ENCODE measurements around the gene PRKD1. TPM values are rescaled to one million over a fixed set of nuclear protein-coding genes. Genes with fewer than 3 reads are reported as not detected.

The PRKD1 gene
- total RNA-seq, 1 donor from 2014 or later, result 17.2 TPM

DNA sequence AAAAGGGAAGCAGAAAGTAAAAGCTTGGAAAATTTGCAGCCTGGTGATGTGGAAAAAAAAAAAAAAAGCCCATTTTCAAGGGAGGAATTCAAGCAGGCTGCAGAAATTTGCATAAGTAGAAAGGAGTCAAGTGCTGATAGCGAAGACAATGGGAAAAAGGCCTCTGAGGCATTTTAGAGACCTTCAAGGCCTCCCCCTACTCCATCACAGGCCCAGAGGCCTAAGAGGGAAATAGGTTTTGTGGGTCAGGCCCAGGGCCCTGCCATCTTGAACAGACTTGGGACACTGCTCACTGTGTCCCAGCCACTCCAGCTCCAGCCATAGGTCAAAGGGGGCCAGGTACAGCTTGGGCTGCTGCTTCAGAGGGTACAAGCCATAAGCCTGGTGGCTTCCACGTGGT lies 13.8 kb upstream of the PRKD1 start:
- no peaks in the 10 kb centered on the region for H3K4me1 ChIP-seq
- DNase-seq (no peak), ATAC-seq (no peak)
- no peak overlapping the region for H3K4me3 ChIP-seq
- no peaks in the 10 kb centered on the region for H3K36me3 ChIP-seq
- no peaks in the 10 kb centered on the region for H3K27me3 ChIP-seq
- H3K27ac ChIP-seq, result no peak overlapping the region
- intact Hi-C loops (cut with DNase I), result no loop called here
- TF ChIP-seq CTCF (IDR thresholded peaks at IDR 0.05), result no peak
- H3K9me3 ChIP-seq, result no peaks in the 10 kb centered on the region

GRCh38 chr14:29940482-29940881 lies 12.8 kb upstream of the PRKD1 start:
- no peak for ATAC-seq

GRCh38 chr14:29937116-29937515 lies 9.5 kb upstream of the PRKD1 start:
- no peaks in the 10 kb centered on the region for H3K36me3 ChIP-seq
- H3K4me3 ChIP-seq, result no peak overlapping the region
- no peak for ATAC-seq
- DNase-seq, result no peak
- H3K27me3 ChIP-seq, result no peaks in the 10 kb centered on the region
- H3K27ac ChIP-seq, result no peak overlapping the region
- H3K4me1 ChIP-seq, result no peaks in the 10 kb centered on the region
- H3K9me3 ChIP-seq, result no peaks in the 10 kb centered on the region
- intact Hi-C loops (cut with DNase I), result no loop called here
- TF ChIP-seq CTCF (IDR thresholded peaks at IDR 0.05), result no peak

More at GRCh38 chr14:29940482-29940881, 12.8 kb upstream of the PRKD1 start:
- intact Hi-C loops (cut with DNase I), result no loop called here
- Histone ChIP-seq H3K4me3 (no peak overlapping the region), H3K4me1 (no peaks in the 10 kb centered on the region), H3K27ac (no peak overlapping the region), H3K27me3 (no peaks in the 10 kb centered on the region), H3K36me3 (no peaks in the 10 kb centered on the region), H3K9me3 (no peaks in the 10 kb centered on the region)
- TF ChIP-seq CTCF (IDR thresholded peaks at IDR 0.05), result no peak
- DNase-seq, result no peak

- Histone ChIP-seq H3K36me3 (no peaks in the 10 kb centered on the region), H3K9me3 (no peaks in the 10 kb centered on the region), H3K27ac (no peak overlapping the region), H3K4me3 (no peak overlapping the region), H3K4me1 (no peaks in the 10 kb centered on the region), H3K27me3 (no peaks in the 10 kb centered on the region)
- ATAC-seq, result no peak
- no peak for DNase-seq
- intact Hi-C loops (cut with DNase I), result no loop called here
- no peak for TF ChIP-seq CTCF (IDR thresholded peaks at IDR 0.05)
Measured at GRCh38 chr14:29930283-29930682, 2.6 kb upstream of the PRKD1 start.

DNA sequence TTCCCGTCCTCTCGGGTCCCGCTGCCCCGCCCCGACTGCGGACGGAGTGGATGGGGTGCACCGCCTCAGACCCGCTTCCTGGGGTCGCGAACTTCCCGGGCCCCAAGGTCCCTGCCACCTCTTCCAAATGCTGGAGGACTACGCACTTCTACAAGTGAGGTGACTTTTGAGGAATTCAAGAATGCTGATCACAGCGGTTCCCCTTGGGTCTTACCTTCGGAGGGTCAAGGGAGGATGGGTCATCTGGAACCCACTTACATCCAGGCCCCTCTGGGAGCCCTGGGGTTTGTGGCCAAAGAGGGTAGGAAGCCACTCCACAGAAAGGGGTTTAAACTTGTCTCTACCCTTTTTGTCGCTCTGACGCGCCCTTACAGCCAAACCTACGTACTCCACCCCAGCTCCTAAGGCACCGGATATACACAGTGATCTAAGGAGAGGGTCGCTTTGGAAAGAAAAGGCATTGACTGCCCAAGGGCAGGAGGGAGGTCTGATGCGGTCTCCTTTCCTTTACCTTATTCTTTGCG lies 532 bp upstream of the PRKD1 start:
- Histone ChIP-seq H3K36me3 (no peaks in the 10 kb centered on the region), H3K4me3 (peak overlapping the region; percentile 73), H3K9me3 (no peaks in the 10 kb centered on the region), H3K27me3 (no peaks in the 10 kb centered on the region), H3K4me1 (peaks cover 6% of the 10 kb centered on the region), H3K27ac (peak overlapping the region; percentile 71)
- intact Hi-C loops (cut with DNase I), result no loop called here
- no peak for TF ChIP-seq CTCF (IDR thresholded peaks at IDR 0.05)
- no peak for ATAC-seq
- no peak for DNase-seq

All from upper lobe of right lung (tissue), 1 donor.